ENCODE results near the gene FAM149B1. TPM values are rescaled to one million over a fixed set of nuclear protein-coding genes. Genes with fewer than 3 reads are reported as not detected.

Gene FAM149B1
- total and polyA plus RNA-seq, 2 of the 13 experiments (the other 11 are each of a cell fraction or from before 2014, with no cell fraction given) = 9.3 to 16.8 TPM

- TF ChIP-seq GZF1 (CRISPR knock-in tag; IDR thresholded peaks at IDR 0.05) (0 out of 2 replicates have a peak, but pooled peaks have one; percentile 35), ELF1 (CRISPR knock-in tag; IDR thresholded peaks at IDR 0.05) (peak; percentile 73; the same call in 1 of the 2 replicates), XBP1 (CRISPR knock-in tag; IDR thresholded peaks at IDR 0.05) (no peak), DMTF1 (CRISPR knock-in tag; IDR thresholded peaks at IDR 0.05) (0 out of 2 replicates have a peak, but pooled peaks have one; percentile 66), RAD21 (CRISPR knock-in tag; IDR thresholded peaks at IDR 0.05) (peak; percentile 59), ZNF260 (CRISPR knock-in tag; IDR thresholded peaks at IDR 0.05; ENCODE audit: borderline replicate concordance, low read depth) (no peak), RARA (CRISPR knock-in tag; IDR thresholded peaks at IDR 0.05) (0 out of 2 replicates have a peak, but pooled peaks have one; percentile 8), FOXM1 (CRISPR knock-in tag; IDR thresholded peaks at IDR 0.05) (no peak), MED1 (CRISPR knock-in tag; IDR thresholded peaks at IDR 0.05) (peak; percentile 73; the same call in 1 of the 2 replicates), ZMAT5 (CRISPR knock-in tag; IDR thresholded peaks at IDR 0.05; ENCODE audit: borderline replicate concordance, low read depth) (no peak), ZNF124 (CRISPR knock-in tag; IDR thresholded peaks at IDR 0.05) (peak; percentile 71; the same call in 1 of the 2 replicates), KDM4B (CRISPR knock-in tag; IDR thresholded peaks at IDR 0.05) (peak; percentile 67; the same call in 1 of the 2 replicates), ARHGAP35 (CRISPR knock-in tag; IDR thresholded peaks at IDR 0.05; ENCODE audit: borderline replicate concordance) (peak; percentile 80; the same call in 1 of the 2 replicates), ELF3 (CRISPR knock-in tag; IDR thresholded peaks at IDR 0.05) (peak; percentile 69), TGIF2 (CRISPR knock-in tag; IDR thresholded peaks at IDR 0.05) (peak; percentile 79; the same call in 1 of the 2 replicates), NBN (conservative IDR thresholded peaks at IDR 0.05) (no peak), FLYWCH1 (CRISPR knock-in tag; IDR thresholded peaks at IDR 0.05) (no peak), NFE2 (CRISPR knock-in tag; IDR thresholded peaks at IDR 0.05) (no peak), ZNF790 (CRISPR knock-in tag; IDR thresholded peaks at IDR 0.05; ENCODE audit: borderline replicate concordance) (no peak)
- TF ChIP-seq, protein P1, sequence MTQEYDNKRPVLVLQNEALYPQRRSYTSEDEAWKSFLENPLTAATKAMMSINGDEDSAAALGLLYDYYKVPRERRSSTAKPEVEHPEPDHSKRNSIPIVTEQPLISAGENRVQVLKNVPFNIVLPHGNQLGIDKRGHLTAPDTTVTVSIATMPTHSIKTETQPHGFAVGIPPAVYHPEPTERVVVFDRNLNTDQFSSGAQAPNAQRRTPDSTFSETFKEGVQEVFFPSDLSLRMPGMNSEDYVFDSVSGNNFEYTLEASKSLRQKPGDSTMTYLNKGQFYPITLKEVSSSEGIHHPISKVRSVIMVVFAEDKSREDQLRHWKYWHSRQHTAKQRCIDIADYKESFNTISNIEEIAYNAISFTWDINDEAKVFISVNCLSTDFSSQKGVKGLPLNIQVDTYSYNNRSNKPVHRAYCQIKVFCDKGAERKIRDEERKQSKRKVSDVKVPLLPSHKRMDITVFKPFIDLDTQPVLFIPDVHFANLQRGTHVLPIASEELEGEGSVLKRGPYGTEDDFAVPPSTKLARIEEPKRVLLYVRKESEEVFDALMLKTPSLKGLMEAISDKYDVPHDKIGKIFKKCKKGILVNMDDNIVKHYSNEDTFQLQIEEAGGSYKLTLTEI (CRISPR knock-in tag; conservative IDR thresholded peaks at IDR 0.05) = no peak
- TF ChIP-seq, protein P2, sequence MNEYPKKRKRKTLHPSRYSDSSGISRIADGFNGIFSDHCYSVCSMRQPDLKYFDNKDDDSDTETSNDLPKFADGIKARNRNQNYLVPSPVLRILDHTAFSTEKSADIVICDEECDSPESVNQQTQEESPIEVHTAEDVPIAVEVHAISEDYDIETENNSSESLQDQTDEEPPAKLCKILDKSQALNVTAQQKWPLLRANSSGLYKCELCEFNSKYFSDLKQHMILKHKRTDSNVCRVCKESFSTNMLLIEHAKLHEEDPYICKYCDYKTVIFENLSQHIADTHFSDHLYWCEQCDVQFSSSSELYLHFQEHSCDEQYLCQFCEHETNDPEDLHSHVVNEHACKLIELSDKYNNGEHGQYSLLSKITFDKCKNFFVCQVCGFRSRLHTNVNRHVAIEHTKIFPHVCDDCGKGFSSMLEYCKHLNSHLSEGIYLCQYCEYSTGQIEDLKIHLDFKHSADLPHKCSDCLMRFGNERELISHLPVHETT (CRISPR knock-in tag; conservative IDR thresholded peaks at IDR 0.05) = peak; percentile 72; the same call in 1 of the 2 replicates
Observed at GRCh38 chr10:73246646-73247508, 79.0 kb downstream of the FAM149B1 start, which contains the start of gene DNAJC9 (continued).

Measured in HepG2 (cell line).